OCI-LY3 (cell line): Measurements from ENCODE around the gene ATP5F1C.

Experiments used
- H2AFZ ChIP-seq: fragments of 200-600, 300-600 bp; shearing (Covaris generic); 2 replicates; pipeline ENCODE4 v1.6.0; 2014; ENCODE audit warnings: antibody characterized with exemption, low read depth, low read length
- H3K27ac ChIP-seq: fragments of 200-600, 300-600 bp; sonication (generic); 2 replicates; pipeline ENCODE4 v1.5.1; 2014; ENCODE audit warnings: mild to moderate bottlenecking, low read length, moderate library complexity, mixed read lengths
- H3K27me3 ChIP-seq: fragments of 200-600, 300-600 bp; sonication (generic); 2 replicates; pipeline ENCODE4 v1.6.1; 2014; ENCODE audit warnings: low read depth, low read length, mixed read lengths
- H3K36me3 ChIP-seq: fragments of 200-600, 300-600 bp; sonication (generic); replicated peaks from 2 replicates; pipeline ENCODE3; 2014; ENCODE audit warnings: low read depth, low read length, mixed read lengths
- H3K4me1 ChIP-seq: fragments of 300-600, 200-600 bp; sonication (generic); 2 replicates; pipeline ENCODE4 v1.6.1; 2014; ENCODE audit warnings: low read length, mixed read lengths
- H3K4me2 ChIP-seq: fragments of 200-600, 300-600 bp; sonication (generic); 2 replicates; pipeline ENCODE4 v1.6.1; 2014; ENCODE audit warnings: low read length, mixed read lengths
- H3K4me3 ChIP-seq: fragments of 300-600, 200-600 bp; sonication (generic); 2 replicates; pipeline ENCODE4 v1.5.1; 2014; ENCODE audit warnings: antibody characterized with exemption, mild to moderate bottlenecking, low read length, moderate library complexity
- H3K79me2 ChIP-seq: fragments of 300-600, 200-600 bp; shearing (Covaris generic); 2 replicates; pipeline ENCODE4 v1.6.1; 2014; ENCODE audit warnings: mild to moderate bottlenecking, low read length, mixed read lengths
- H3K9ac ChIP-seq: fragments of 300-600, 200-600 bp; shearing (Covaris generic); 2 replicates; pipeline ENCODE4 v1.6.0; 2014; ENCODE audit warnings: mild to moderate bottlenecking, low read length, moderate library complexity
- H3K9me3 ChIP-seq: fragments of 200-600, 300-600 bp; shearing (Covaris generic); 2 replicates; pipeline ENCODE4 v1.6.1; 2014; ENCODE audit warnings: low read length, mixed read lengths; ENCODE audit not compliant: insufficient read depth
- H4K20me1 ChIP-seq: fragments of 200-600, 300-600 bp; sonication (generic); 2 replicates; pipeline ENCODE4 v1.6.1; 2016; ENCODE audit warnings: low read length, mixed read lengths; ENCODE audit not compliant: insufficient read depth
- CTCF ChIP-seq: fragments of 200-600, 300-600 bp; sonication (generic); IDR thresholded peaks from 2 replicates; pipeline ENCODE4 v1.5.1; 2014; ENCODE audit warnings: antibody characterized with exemption, low read length, low read depth
- EZH2phosphoT487 ChIP-seq: fragments of 200-600 bp; shearing (Covaris generic); IDR thresholded peaks from 2 replicates; pipeline ENCODE4 v1.6.1; 2018; ENCODE audit warnings: antibody characterized with exemption, mixed run types, low read depth

The ATP5F1C gene

GRCh38 chr10:7818295-7819120, 30.5 kb downstream of the ATP5F1C start, which contains the start of gene TAF3:
Gene TAF3, plus strand, starts transcription at chr10:7818505. Its CDS starts 205 bp downstream, at chr10:7818710.
- peaks cover 16% of the 10 kb centered on the region for H3K79me2 ChIP-seq
- TF ChIP-seq EZH2phosphoT487 = no peak
- no peak for TF ChIP-seq CTCF
- H3K36me3 ChIP-seq = no peaks in the 10 kb centered on the region
- no peaks in the 10 kb centered on the region for H3K9me3 ChIP-seq
- peak within 1 kb of the TSS; percentile 77 for H3K9ac ChIP-seq
- H3K27me3 ChIP-seq = no peaks in the 10 kb centered on the region
- no peak within 1 kb of the TSS for H3K27ac ChIP-seq
- peak within 1 kb of the TSS; percentile 87 for H3K4me2 ChIP-seq
- peak within 1 kb of the TSS; percentile 87 for H2AFZ ChIP-seq
- peaks cover 18% of the 10 kb centered on the region for H3K4me1 ChIP-seq
- H4K20me1 ChIP-seq = no peaks in the 10 kb centered on the region
- peak within 1 kb of the TSS; percentile 99 for H3K4me3 ChIP-seq

- Histone ChIP-seq H4K20me1 (no peaks in the 10 kb centered on the region), H3K4me1 (peaks cover 13% of the 10 kb centered on the region), H3K9me3 (no peaks in the 10 kb centered on the region), H3K36me3 (no peaks in the 10 kb centered on the region), H3K9ac (peak overlapping the region; percentile 77), H3K79me2 (peaks cover 16% of the 10 kb centered on the region), H3K27ac (no peak overlapping the region), H3K27me3 (no peaks in the 10 kb centered on the region), H3K4me3 (peak overlapping the region; percentile 99), H2AFZ (peak overlapping the region; percentile 83), H3K4me2 (peak overlapping the region; percentile 87)
- TF ChIP-seq EZH2phosphoT487 = no peak
- TF ChIP-seq CTCF = peak; percentile 32
These were observed 31.1 kb downstream of the ATP5F1C start for GRCh38 chr10:7819121-7819460.

- Histone ChIP-seq H3K27ac (no peak overlapping the region), H3K79me2 (peaks cover 7% of the 10 kb centered on the region), H3K4me1 (peaks cover 8% of the 10 kb centered on the region)
These were observed 36.3 kb downstream of the ATP5F1C start for GRCh38 chr10:7824251-7824650.

More at GRCh38 chr10:7824251-7824650, 36.3 kb downstream of the ATP5F1C start:
- Histone ChIP-seq H3K9me3 (no peaks in the 10 kb centered on the region), H4K20me1 (no peaks in the 10 kb centered on the region), H3K4me2 (no peak overlapping the region), H3K36me3 (peaks cover 3% of the 10 kb centered on the region), H3K27me3 (no peaks in the 10 kb centered on the region), H3K9ac (no peak overlapping the region), H2AFZ (no peak overlapping the region), H3K4me3 (no peak overlapping the region)
- TF ChIP-seq EZH2phosphoT487 (no peak), CTCF (no peak)
